Astrocyte (in vitro differentiated cells and primary cell): ENCODE results near the gene TAP1. TPM values are rescaled to one million over a fixed set of nuclear protein-coding genes. Genes with fewer than 3 reads are reported as not detected.

Experiments
- DNase-seq: peaks from one replicate; pipeline ENCODE4 v3.0.0-alpha.2; 2010; ENCODE audit warnings: low read depth
- FAIRE-seq: peaks from 2 replicates; lab custom pipeline; 2011; peaks lifted over from hg19 to GRCh38; lab: Jason Lieb, UNC
- H2AFZ ChIP-seq: 2 replicates; pipeline ENCODE4 v1.6.0; 2012; ENCODE audit warnings: low read depth, low read length, inconsistent platforms
- H3K27ac ChIP-seq: 2 replicates; pipeline ENCODE4 v1.5.1; 2011; ENCODE audit warnings: low read depth, low read length, inconsistent platforms
- H3K27me3 ChIP-seq: 2 replicates; pipeline ENCODE4 v1.6.0; 2011; ENCODE audit warnings: low read length, inconsistent platforms; ENCODE audit not compliant: insufficient read depth
- H3K36me3 ChIP-seq: 2 replicates; pipeline ENCODE4 v1.5.1; 2011; ENCODE audit warnings: low read length, inconsistent platforms; ENCODE audit not compliant: insufficient read depth
- H3K4me1 ChIP-seq: 2 replicates; pipeline ENCODE4 v1.5.1; 2011; ENCODE audit warnings: low read length, inconsistent platforms; ENCODE audit not compliant: insufficient read depth
- H3K4me2 ChIP-seq: 2 replicates; pipeline ENCODE4 v1.6.0; 2012; ENCODE audit warnings: low read length, inconsistent platforms
- H3K4me3 ChIP-seq: 2 replicates; pipeline ENCODE4 v1.5.1; 2011; ENCODE audit warnings: low read depth, mild to moderate bottlenecking, low read length, inconsistent platforms; ENCODE audit not compliant: insufficient read depth
- H3K79me2 ChIP-seq: 2 replicates; pipeline ENCODE4 v1.6.0; 2012; ENCODE audit warnings: mild to moderate bottlenecking, low read length, inconsistent platforms; ENCODE audit not compliant: insufficient read depth
- H3K9ac ChIP-seq: 2 replicates; pipeline ENCODE4 v1.6.0; 2012; ENCODE audit warnings: mild to moderate bottlenecking, low read length, inconsistent platforms
- H3K9me3 ChIP-seq: 2 replicates; pipeline ENCODE4 v1.5.1; 2012; ENCODE audit warnings: low read depth, mild to moderate bottlenecking, low read length, inconsistent platforms; ENCODE audit not compliant: insufficient read depth
- H4K20me1 ChIP-seq: 2 replicates; pipeline ENCODE4 v1.6.0; 2012; ENCODE audit warnings: low read length, inconsistent platforms; ENCODE audit not compliant: insufficient read depth
- H3K27ac Mint-ChIP-seq: one replicate; pipeline ENCODE4 v1.8.0; 2021; ENCODE audit warnings: mild to moderate bottlenecking, mixed read lengths; ENCODE audit not compliant: unreplicated experiment
- H3K27me3 Mint-ChIP-seq: one replicate; pipeline ENCODE4 v1.8.0; 2021; ENCODE audit warnings: low read depth, mixed read lengths; ENCODE audit not compliant: unreplicated experiment
- H3K36me3 Mint-ChIP-seq: one replicate; pipeline ENCODE4 v1.8.0; 2021; ENCODE audit warnings: low read depth, mixed read lengths; ENCODE audit not compliant: unreplicated experiment
- H3K4me1 Mint-ChIP-seq: one replicate; pipeline ENCODE4 v1.8.0; 2021; ENCODE audit warnings: low read depth, mixed read lengths; ENCODE audit not compliant: unreplicated experiment
- H3K4me3 Mint-ChIP-seq: one replicate; pipeline ENCODE4 v1.8.0; 2021; ENCODE audit warnings: mild to moderate bottlenecking, moderate library complexity, mixed read lengths; ENCODE audit not compliant: unreplicated experiment
- H3K9me3 Mint-ChIP-seq: one replicate; pipeline ENCODE4 v1.8.0; 2021; ENCODE audit warnings: mild to moderate bottlenecking, mixed read lengths; ENCODE audit not compliant: unreplicated experiment
- EZH2 ChIP-seq: IDR thresholded peaks from 2 replicates; pipeline ENCODE4 v1.6.1; 2012; ENCODE audit warnings: mild to moderate bottlenecking, low read length, inconsistent platforms; ENCODE audit not compliant: insufficient read depth
- total RNA-seq: library from RNA; stranded (reverse); gene quantifications from 2 replicates; pipeline ENCODE4 v1.2.1, GENCODE V29; 2021
- TF ChIP-seq, protein P1 (sequence below): IDR thresholded peaks from 2 replicates; pipeline ENCODE4 v1.5.1; 2011; ENCODE audit warnings: low read depth, mild to moderate bottlenecking, inconsistent platforms, low read length, moderate library complexity; ENCODE audit not compliant: insufficient read depth

TAP1 gene
- total RNA-seq, 1 donor from 2014 or later, result 135 TPM

GRCh38 chr6:32818867-32819266 is 34.6 kb downstream of the TAP1 start:
- H3K4me1 ChIP-seq, result peaks cover 6% of the 10 kb centered on the region
- no peak for TF ChIP-seq EZH2
- TF ChIP-seq, protein P1, sequence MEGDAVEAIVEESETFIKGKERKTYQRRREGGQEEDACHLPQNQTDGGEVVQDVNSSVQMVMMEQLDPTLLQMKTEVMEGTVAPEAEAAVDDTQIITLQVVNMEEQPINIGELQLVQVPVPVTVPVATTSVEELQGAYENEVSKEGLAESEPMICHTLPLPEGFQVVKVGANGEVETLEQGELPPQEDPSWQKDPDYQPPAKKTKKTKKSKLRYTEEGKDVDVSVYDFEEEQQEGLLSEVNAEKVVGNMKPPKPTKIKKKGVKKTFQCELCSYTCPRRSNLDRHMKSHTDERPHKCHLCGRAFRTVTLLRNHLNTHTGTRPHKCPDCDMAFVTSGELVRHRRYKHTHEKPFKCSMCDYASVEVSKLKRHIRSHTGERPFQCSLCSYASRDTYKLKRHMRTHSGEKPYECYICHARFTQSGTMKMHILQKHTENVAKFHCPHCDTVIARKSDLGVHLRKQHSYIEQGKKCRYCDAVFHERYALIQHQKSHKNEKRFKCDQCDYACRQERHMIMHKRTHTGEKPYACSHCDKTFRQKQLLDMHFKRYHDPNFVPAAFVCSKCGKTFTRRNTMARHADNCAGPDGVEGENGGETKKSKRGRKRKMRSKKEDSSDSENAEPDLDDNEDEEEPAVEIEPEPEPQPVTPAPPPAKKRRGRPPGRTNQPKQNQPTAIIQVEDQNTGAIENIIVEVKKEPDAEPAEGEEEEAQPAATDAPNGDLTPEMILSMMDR, result no peak
- Mint-ChIP-seq H3K27ac (peak overlapping the region; percentile 10), H3K4me1 (peaks cover 31% of the 10 kb centered on the region), H3K9me3 (no peaks in the 10 kb centered on the region), H3K36me3 (no peaks in the 10 kb centered on the region), H3K27me3 (no peaks in the 10 kb centered on the region), H3K4me3 (no peak overlapping the region)
- H2AFZ ChIP-seq, result no peak overlapping the region
- no peaks in the 10 kb centered on the region for H3K9me3 ChIP-seq
- H3K27me3 ChIP-seq, result no peaks in the 10 kb centered on the region
- no peaks in the 10 kb centered on the region for H3K79me2 ChIP-seq
- no peak for DNase-seq
- no peaks in the 10 kb centered on the region for H3K36me3 ChIP-seq
- H3K4me2 ChIP-seq, result no peak overlapping the region
- no peak overlapping the region for H3K27ac ChIP-seq
- FAIRE-seq, result no peak
- H3K4me3 ChIP-seq, result no peak overlapping the region
- H3K9ac ChIP-seq, result no peak overlapping the region
- no peaks in the 10 kb centered on the region for H4K20me1 ChIP-seq

GRCh38 chr6:32816746-32817204 is 36.7 kb downstream of the TAP1 start, which contains the start of gene HLA-DOB:
Gene HLA-DOB, minus strand, starts transcription at chr6:32817002. Its CDS starts 51 bp downstream, at chr6:32816951.
- no peaks in the 10 kb centered on the region for H3K36me3 ChIP-seq
- no peak within 1 kb of the TSS for H3K4me2 ChIP-seq
- H3K4me1 ChIP-seq, result peaks cover 6% of the 10 kb centered on the region
- no peaks in the 10 kb centered on the region for H4K20me1 ChIP-seq
- FAIRE-seq, result no peak
- no peak for DNase-seq
- no peak within 1 kb of the TSS for H3K4me3 ChIP-seq
- no peak within 1 kb of the TSS for H2AFZ ChIP-seq
- H3K27ac ChIP-seq, result no peak within 1 kb of the TSS
- Mint-ChIP-seq H3K4me1 (peaks cover 31% of the 10 kb centered on the region), H3K27ac (no peak within 1 kb of the TSS), H3K27me3 (no peaks in the 10 kb centered on the region), H3K9me3 (peaks cover 6% of the 10 kb centered on the region), H3K4me3 (no peak within 1 kb of the TSS), H3K36me3 (peaks cover 2% of the 10 kb centered on the region)
- H3K9ac ChIP-seq, result no peak within 1 kb of the TSS
- H3K79me2 ChIP-seq, result no peaks in the 10 kb centered on the region
- TF ChIP-seq EZH2, result no peak
- TF ChIP-seq, protein P1, result no peak
- H3K27me3 ChIP-seq, result no peaks in the 10 kb centered on the region
- H3K9me3 ChIP-seq, result no peaks in the 10 kb centered on the region

DNA sequence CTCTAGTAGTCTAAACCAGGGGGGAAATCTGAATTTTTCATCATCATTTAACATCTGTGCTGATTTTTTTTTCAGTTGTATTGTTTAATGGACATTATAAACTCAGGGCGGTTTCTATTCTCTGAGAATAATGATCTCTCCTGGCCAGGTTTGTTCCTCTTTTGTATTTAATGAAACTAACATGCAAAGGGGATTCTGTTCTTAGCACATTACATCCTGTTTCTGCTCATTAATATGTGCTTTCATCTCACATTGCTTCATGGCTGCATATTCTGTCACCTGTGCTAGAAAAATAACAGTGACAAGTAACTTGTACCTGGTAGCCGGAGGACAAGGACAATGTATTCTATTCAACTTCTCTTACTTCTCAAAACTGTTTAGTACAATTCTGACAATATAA is 37.5 kb downstream of the TAP1 start:
- Histone ChIP-seq H3K27me3 (no peaks in the 10 kb centered on the region), H3K9ac (no peak overlapping the region), H3K79me2 (no peaks in the 10 kb centered on the region), H2AFZ (no peak overlapping the region), H3K4me1 (peaks cover 6% of the 10 kb centered on the region), H3K27ac (no peak overlapping the region), H3K4me3 (no peak overlapping the region), H3K9me3 (no peaks in the 10 kb centered on the region), H3K4me2 (no peak overlapping the region), H3K36me3 (no peaks in the 10 kb centered on the region), H4K20me1 (no peaks in the 10 kb centered on the region)
- Mint-ChIP-seq H3K4me3 (no peak overlapping the region), H3K27ac (no peak overlapping the region), H3K4me1 (peaks cover 31% of the 10 kb centered on the region), H3K27me3 (no peaks in the 10 kb centered on the region), H3K36me3 (peaks cover 2% of the 10 kb centered on the region), H3K9me3 (peaks cover 6% of the 10 kb centered on the region)
- FAIRE-seq (no peak), DNase-seq (no peak)
- TF ChIP-seq, protein P1, result no peak
- no peak for TF ChIP-seq EZH2
